Sigmoid colon (tissue), 7 donors: ENCODE data around the gene VEZF1. TPM values are rescaled to one million over a fixed set of nuclear protein-coding genes. Genes with fewer than 3 reads are reported as not detected.
A peak's percentile ranks its signal among the peaks of the same experiment; 100 is the strongest.

Experiments used
- DNase-seq: peaks from one replicate; pipeline ENCODE4 v3.0.0-alpha.2; 2019
- H3K27ac ChIP-seq, 4 donors: fragments of 200-600 bp; sonication (generic); one replicate each; pipeline ENCODE4 v1.5.1; 2016 to 2019; ENCODE audit warnings: mild to moderate bottlenecking in 1 of 4
- H3K27me3 ChIP-seq, 3 donors: fragments of 200-600 bp; sonication (generic); one replicate each; pipeline ENCODE4 v1.5.1; 2019; ENCODE audit warnings: mild to moderate bottlenecking in 1 of 3
- H3K36me3 ChIP-seq, 4 donors: fragments of 200-600 bp; sonication (generic); one replicate each; pipeline ENCODE4 v1.5.1; 2016 to 2019
- H3K4me1 ChIP-seq, 4 donors: fragments of 200-600 bp; sonication (generic); one replicate each; pipeline ENCODE4 v1.5.1; 2017 to 2019
- H3K4me3 ChIP-seq, 4 donors: fragments of 200-600 bp; sonication (generic); one replicate each; pipeline ENCODE4 v1.5.1; 2017 to 2019; ENCODE audit warnings: mild to moderate bottlenecking in 2 of 4, moderate library complexity in 1 of 4
- H3K9me3 ChIP-seq, 4 donors: fragments of 200-600 bp in 3 of 4; sonication (generic) in 3 of 4; one replicate each; pipeline versions ENCODE4 v1.5.1 to v1.6.1; 2013 to 2019
- CTCF ChIP-seq, 4 experiments: fragments of 450-650 bp in 3 of 4; fragments of 200-600 bp in 1 of 4; IDR thresholded peaks; one replicate each; pipeline ENCODE4 v1.5.1; 2016 to 2019; ENCODE audit warnings: antibody characterized with exemption in 4 of 4, mild to moderate bottlenecking in 3 of 4, moderate library complexity in 2 of 4
- EP300 ChIP-seq, 4 donors: sonication (generic); formaldehyde crosslinking; IDR thresholded peaks; one replicate each; pipeline ENCODE4 v1.6.1; 2017; ENCODE audit warnings: antibody characterized with exemption in 4 of 4
- POLR2A ChIP-seq, 2 donors: fragments of 450-650 bp; IDR thresholded peaks; one replicate each; pipeline ENCODE4 v1.6.1; 2016; ENCODE audit warnings: antibody characterized with exemption in 2 of 2, mild to moderate bottlenecking in 2 of 2, moderate library complexity in 2 of 2
- POLR2AphosphoS5 ChIP-seq, 4 donors: sonication (generic); formaldehyde crosslinking; IDR thresholded peaks; one replicate each; pipeline ENCODE4 v1.6.1; 2017; ENCODE audit warnings: antibody characterized with exemption in 4 of 4
- WGBS, 2 donors: extraction: QIAGEN DNeasy Blood & Tissue Kit; methylation state at CpG; one replicate each; pipeline ENCODE4 v1.1.7; 2013; 5-methylcytosine and 5-hydroxymethylcytosine counted together
- intact Hi-C: fragments of 100-400 bp; cut with DNase I; formaldehyde crosslinking; loops from one replicate; pipeline ENCODE4 v1.15.1; 2023
- polyA plus RNA-seq, 3 donors: library from polyadenylated mRNA; stranded (reverse); fragments of 200-250 nt; gene quantifications; one replicate each; pipeline ENCODE4 v1.2.3, GENCODE V29; 2013
- total RNA-seq, 4 donors: library from RNA; depleted of rRNA; stranded (reverse); fragments of >200 nt; gene quantifications; one replicate each; pipeline ENCODE4 v1.1.0, GENCODE V29; 2016
- donor health status: healthy with polysubstance abuse.
- donor health status: Bipolar disorder and iron deficiency.
- donor health status: healthy.

VEZF1 gene
- total and polyA plus RNA-seq, 7 donors, result 17.8 to 120 (median 99.8) TPM

- TF ChIP-seq POLR2A (IDR thresholded peaks at IDR 0.05) (no peak), POLR2AphosphoS5 (IDR thresholded peaks at IDR 0.05) (peak in 1 of 4 donors; percentile 6)
- Histone ChIP-seq H3K36me3 (no peaks in the 10 kb centered on the region), H3K27me3 (no peaks in the 10 kb centered on the region), H3K27ac (peak overlapping the region; percentile 97 to 100 (median 99)), H3K4me3 (no peak overlapping the region), H3K9me3 (no peaks in the 10 kb centered on the region), H3K4me1 (peaks cover 0 to 100% (median 98%) of the 10 kb centered on the region in 4 donors)
- intact Hi-C loops, result no loop called here
- no peak for DNase-seq
- 20 to 59% methylated on average over 7 of the region's 7 CpGs for WGBS, 2 donors
Measured at GRCh38 chr17:57938061-57938502, 50.0 kb downstream of the VEZF1 start.

- Histone ChIP-seq H3K4me1 (peaks cover 0 to 100% (median 99%) of the 10 kb centered on the region in 4 donors), H3K27ac (peak overlapping the region; percentile 97 to 100 (median 99)), H3K27me3 (no peaks in the 10 kb centered on the region), H3K9me3 (no peaks in the 10 kb centered on the region), H3K4me3 (no peak overlapping the region), H3K36me3 (no peaks in the 10 kb centered on the region)
- intact Hi-C loops, result no loop called here
- DNase-seq, result no peak
- WGBS, 2 donors, result 88 to 91% methylated on average over 2 of the region's 2 CpGs
- TF ChIP-seq POLR2A (IDR thresholded peaks at IDR 0.05), result no peak
- TF ChIP-seq CTCF (IDR thresholded peaks at IDR 0.05), result no peak
- no peak for TF ChIP-seq EP300 (IDR thresholded peaks at IDR 0.05)
Measured at GRCh38 chr17:57937492-57937891, 50.6 kb downstream of the VEZF1 start.

GRCh38 chr17:57935833-57936807, 51.9 kb downstream of the VEZF1 start:
- H3K27ac ChIP-seq, result peak overlapping the region; percentile 97 to 100 (median 99)
- intact Hi-C loops, result no loop called here
- 62 to 78% methylated on average over 11 of the region's 11 CpGs for WGBS, 2 donors
- H3K27me3 ChIP-seq, result no peaks in the 10 kb centered on the region
- peak overlapping the region in 2 of 4 donors; percentile 7 to 15 for H3K4me3 ChIP-seq
- H3K36me3 ChIP-seq, result no peaks in the 10 kb centered on the region
- DNase-seq, result peak; percentile 91
- no peaks in the 10 kb centered on the region for H3K9me3 ChIP-seq
- peaks cover 0 to 100% (median 99%) of the 10 kb centered on the region in 4 donors for H3K4me1 ChIP-seq
- TF ChIP-seq CTCF (IDR thresholded peaks at IDR 0.05) (no peak), POLR2AphosphoS5 (IDR thresholded peaks at IDR 0.05) (peak in 3 of 4 donors; percentile 29 to 68 (median 64)), EP300 (IDR thresholded peaks at IDR 0.05) (peak in 1 of 4 donors; percentile 10)

GRCh38 chr17:57931488-57932137, 56.4 kb downstream of the VEZF1 start:
- DNase-seq, result no peak
- no peak overlapping the region for H3K4me3 ChIP-seq
- H3K9me3 ChIP-seq, result no peaks in the 10 kb centered on the region
- peak overlapping the region; percentile 97 to 100 (median 99) for H3K27ac ChIP-seq
- TF ChIP-seq POLR2AphosphoS5 (IDR thresholded peaks at IDR 0.05) (no peak), CTCF (IDR thresholded peaks at IDR 0.05) (no peak), EP300 (IDR thresholded peaks at IDR 0.05) (no peak), POLR2A (IDR thresholded peaks at IDR 0.05) (no peak)
- H3K36me3 ChIP-seq, result no peaks in the 10 kb centered on the region
- intact Hi-C loops, result no loop called here
- peaks cover 0 to 100% (median 97%) of the 10 kb centered on the region in 4 donors for H3K4me1 ChIP-seq
- 89 to 93% methylated on average over 12 of the region's 12 CpGs for WGBS, 2 donors
- no peaks in the 10 kb centered on the region for H3K27me3 ChIP-seq

GRCh38 chr17:57930239-57930638, 57.8 kb downstream of the VEZF1 start:
- 87 to 91% methylated on average over 5 of the region's 5 CpGs for WGBS, 2 donors

More at GRCh38 chr17:57930239-57930638, 57.8 kb downstream of the VEZF1 start:
- no peaks in the 10 kb centered on the region for H3K27me3 ChIP-seq
- TF ChIP-seq POLR2AphosphoS5 (IDR thresholded peaks at IDR 0.05) (no peak), EP300 (IDR thresholded peaks at IDR 0.05) (no peak), CTCF (IDR thresholded peaks at IDR 0.05) (no peak), POLR2A (IDR thresholded peaks at IDR 0.05) (no peak)
- H3K36me3 ChIP-seq, result no peaks in the 10 kb centered on the region
- peaks cover 0 to 100% (median 97%) of the 10 kb centered on the region in 4 donors for H3K4me1 ChIP-seq
- intact Hi-C loops, result no loop called here
- no peak for DNase-seq
- no peaks in the 10 kb centered on the region for H3K9me3 ChIP-seq
- H3K27ac ChIP-seq, result peak overlapping the region; percentile 97 to 100 (median 99)
- H3K4me3 ChIP-seq, result no peak overlapping the region
